Keratinocyte (primary cell): ENCODE results near the gene ORMDL2. TPM values are rescaled to one million over a fixed set of nuclear protein-coding genes. Genes with fewer than 3 reads are reported as not detected.
"Not testable (repeated sequence)": the region's sequence is repeated elsewhere in the genome, so short reads cannot be mapped to it uniquely, and the experiment has no call there.

ENCODE experiments used
- DNase-seq: peaks from one replicate; pipeline ENCODE4 v3.0.0-alpha.2; 2011; ENCODE audit warnings: low read depth, missing footprints, low spot score
- FAIRE-seq: peaks from 2 replicates; lab custom pipeline; 2011; peaks lifted over from hg19 to GRCh38; lab: Jason Lieb, UNC
- H2AFZ ChIP-seq: 2 replicates; pipeline ENCODE4 v1.6.0; 2012; ENCODE audit warnings: low read length, control low read depth, inconsistent platforms; ENCODE audit not compliant: control insufficient read depth
- H3K27ac ChIP-seq: 2 replicates; pipeline ENCODE4 v1.5.1; 2011; ENCODE audit warnings: low read length; ENCODE audit not compliant: control insufficient read depth, insufficient read depth
- H3K27me3 ChIP-seq: 3 replicates; pipeline ENCODE4 v1.6.0; 2011; ENCODE audit warnings: low read length; ENCODE audit not compliant: control insufficient read depth, insufficient read depth; ENCODE audit errors: extremely low read depth
- H3K36me3 ChIP-seq, 2 experiments: 2 replicates in 1 of 2; 3 replicates in 1 of 2; pipeline ENCODE4 v1.5.1; 2011; ENCODE audit warnings: low read length in 2 of 2, mild to moderate bottlenecking in 1 of 2; ENCODE audit not compliant: control insufficient read depth in 2 of 2, insufficient read depth in 2 of 2; ENCODE audit errors: extremely low read depth in 1 of 2
- H3K4me1 ChIP-seq: 3 replicates; pipeline ENCODE4 v1.5.1; 2011; ENCODE audit warnings: low read length; ENCODE audit not compliant: control insufficient read depth, insufficient read depth; ENCODE audit errors: extremely low read depth
- H3K4me2 ChIP-seq: 3 replicates; pipeline ENCODE4 v1.6.0; 2011; ENCODE audit warnings: low read depth, low read length; ENCODE audit not compliant: control insufficient read depth, insufficient read depth; ENCODE audit errors: extremely low read depth
- H3K4me3 ChIP-seq, 3 experiments: fragments of 200-600 bp in 1 of 3; sonication (generic) in 1 of 3; 2 replicates in 2 of 3; 3 replicates in 1 of 3; pipeline ENCODE4 v1.5.1; 2011 to 2016; ENCODE audit warnings: low read length in 3 of 3, mild to moderate bottlenecking in 3 of 3, control low read depth in 2 of 3, inconsistent platforms in 1 of 3, low read depth in 1 of 3, mixed read lengths in 1 of 3, mixed run types in 1 of 3, moderate library complexity in 1 of 3; ENCODE audit not compliant: control insufficient read depth in 2 of 3, insufficient read depth in 2 of 3; ENCODE audit errors: extremely low read depth in 1 of 3
- H3K79me2 ChIP-seq: 2 replicates; pipeline ENCODE4 v1.6.0; 2012; ENCODE audit warnings: low read length; ENCODE audit not compliant: control insufficient read depth, insufficient read depth
- H3K9ac ChIP-seq: 3 replicates; pipeline ENCODE4 v1.6.0; 2011; ENCODE audit warnings: low read length; ENCODE audit not compliant: control insufficient read depth, insufficient read depth; ENCODE audit errors: extremely low read depth
- H3K9me1 ChIP-seq: 3 replicates; pipeline ENCODE4 v1.6.0; 2011; ENCODE audit warnings: low read length; ENCODE audit not compliant: control insufficient read depth, insufficient read depth; ENCODE audit errors: extremely low read depth
- H3K9me3 ChIP-seq: 2 replicates; pipeline ENCODE4 v1.5.1; 2012; ENCODE audit warnings: low read depth, low read length; ENCODE audit not compliant: control insufficient read depth
- H4K20me1 ChIP-seq: 3 replicates; pipeline ENCODE4 v1.6.0; 2011; ENCODE audit warnings: low read length; ENCODE audit not compliant: control insufficient read depth, insufficient read depth; ENCODE audit errors: extremely low read depth
- EZH2 ChIP-seq: IDR thresholded peaks from one replicate; pipeline ENCODE4 v1.6.1; 2012; ENCODE audit warnings: inconsistent platforms, mild to moderate bottlenecking, low read length, moderate library complexity
- dilution Hi-C: fragments of 300-500 bp; cut with MboI; formaldehyde crosslinking; loops from one replicate; pipeline ENCODE4 v1.7.0; 2020; ENCODE audit warnings: low sequenced_read_pairs; ENCODE audit not compliant: extremely low pct_ligation_motif_present
- polyA plus RNA-seq, 5 experiments: library from polyadenylated mRNA; depleted of rRNA in 3 of 5; stranded (reverse) in 3 of 5; stranded (forward) in 1 of 5; unstranded in 1 of 5; fragments of >200 nt; gene quantifications; 1 replicate in 1 of 5; 2 replicates in 3 of 5; 3 replicates in 1 of 5; pipeline versions ENCODE4 v1.2.1 to v1.2.3, GENCODE V29; 2011 to 2012; ENCODE audit warnings: missing spikeins in 2 of 5, low read depth in 1 of 5, low replicate concordance in 1 of 5
- TF ChIP-seq, protein P1 (sequence below), 3 experiments: IDR thresholded peaks in 1 of 3; conservative IDR thresholded peaks in 1 of 3; optimal IDR thresholded peaks in 1 of 3; 2 replicates in 2 of 3; 3 replicates in 1 of 3; pipeline versions ENCODE3 to v1.5.1; 2011; ENCODE audit warnings: low read length in 3 of 3, mild to moderate bottlenecking in 3 of 3, moderate library complexity in 2 of 3, control low read depth in 1 of 3, inconsistent platforms in 1 of 3; ENCODE audit not compliant: insufficient read depth in 2 of 3; ENCODE audit errors: extremely low read depth in 1 of 3

The ORMDL2 gene
- polyA plus RNA-seq, 1 donor (not counting 4 experiments of a cell fraction or from before 2014, with no cell fraction given): 129 TPM

DNA sequence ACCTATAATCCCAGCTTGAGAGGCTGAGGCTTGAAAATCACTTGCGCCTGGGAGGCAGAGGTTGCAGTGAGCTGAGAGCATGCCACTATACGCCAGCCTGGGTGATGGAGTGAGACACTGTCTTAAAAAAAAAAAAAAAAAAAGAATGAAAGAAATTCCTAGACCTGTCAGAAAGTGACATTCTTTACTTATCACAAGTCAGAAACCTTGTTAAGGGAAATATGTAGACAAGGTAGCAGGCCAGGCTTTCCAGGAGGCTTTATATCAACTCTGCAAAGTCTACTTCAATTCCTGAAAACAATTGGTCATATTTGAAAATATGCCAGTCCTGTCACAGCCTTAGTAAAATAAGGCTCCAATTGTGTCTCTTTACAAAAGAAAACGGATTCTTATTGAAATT, 44.0 kb downstream of the ORMDL2 start:
- H3K36me3 ChIP-seq: no peaks in the 10 kb centered on the region
- dilution Hi-C loops: no loop called here
- no peak for FAIRE-seq

DNA sequence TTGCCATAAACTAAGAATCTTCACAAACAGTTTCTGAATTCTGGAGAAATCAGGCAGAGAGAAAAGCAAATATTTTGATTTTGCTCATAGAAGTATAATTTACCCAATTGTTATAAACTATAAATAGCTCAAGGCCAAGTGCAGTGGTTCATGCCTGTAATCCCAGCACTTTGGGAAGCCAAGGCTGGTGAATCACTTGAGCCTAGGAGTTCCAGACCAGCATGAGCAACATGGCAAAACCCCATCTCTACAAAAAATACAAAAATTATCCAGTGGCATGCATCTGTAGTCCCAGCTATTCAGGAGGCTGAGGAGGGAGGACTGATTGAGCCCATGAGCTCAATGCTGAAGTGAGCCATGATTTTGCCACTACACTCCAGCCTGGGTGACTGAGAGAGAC, 44.4 kb downstream of the ORMDL2 start:
- Histone ChIP-seq H3K4me1 (no peaks in the 10 kb centered on the region), H3K27me3 (no peaks in the 10 kb centered on the region), H3K27ac (no peak overlapping the region), H3K9me1 (no peaks in the 10 kb centered on the region), H3K4me2 (no peak overlapping the region), H3K4me3 (no peak overlapping the region), H2AFZ (no peak overlapping the region), H3K79me2 (no peaks in the 10 kb centered on the region), H3K9ac (no peak overlapping the region), H4K20me1 (no peaks in the 10 kb centered on the region), H3K36me3 (no peaks in the 10 kb centered on the region), H3K9me3 (peaks cover 3% of the 10 kb centered on the region)
- FAIRE-seq: no peak
- DNase-seq: no peak
- dilution Hi-C loops: no loop called here
- TF ChIP-seq, protein P1, sequence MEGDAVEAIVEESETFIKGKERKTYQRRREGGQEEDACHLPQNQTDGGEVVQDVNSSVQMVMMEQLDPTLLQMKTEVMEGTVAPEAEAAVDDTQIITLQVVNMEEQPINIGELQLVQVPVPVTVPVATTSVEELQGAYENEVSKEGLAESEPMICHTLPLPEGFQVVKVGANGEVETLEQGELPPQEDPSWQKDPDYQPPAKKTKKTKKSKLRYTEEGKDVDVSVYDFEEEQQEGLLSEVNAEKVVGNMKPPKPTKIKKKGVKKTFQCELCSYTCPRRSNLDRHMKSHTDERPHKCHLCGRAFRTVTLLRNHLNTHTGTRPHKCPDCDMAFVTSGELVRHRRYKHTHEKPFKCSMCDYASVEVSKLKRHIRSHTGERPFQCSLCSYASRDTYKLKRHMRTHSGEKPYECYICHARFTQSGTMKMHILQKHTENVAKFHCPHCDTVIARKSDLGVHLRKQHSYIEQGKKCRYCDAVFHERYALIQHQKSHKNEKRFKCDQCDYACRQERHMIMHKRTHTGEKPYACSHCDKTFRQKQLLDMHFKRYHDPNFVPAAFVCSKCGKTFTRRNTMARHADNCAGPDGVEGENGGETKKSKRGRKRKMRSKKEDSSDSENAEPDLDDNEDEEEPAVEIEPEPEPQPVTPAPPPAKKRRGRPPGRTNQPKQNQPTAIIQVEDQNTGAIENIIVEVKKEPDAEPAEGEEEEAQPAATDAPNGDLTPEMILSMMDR (optimal IDR thresholded peaks at IDR 0.05 in 1 of 3, IDR thresholded peaks at IDR 0.05 in 1 of 3, conservative IDR thresholded peaks at IDR 0.05 in 1 of 3; ENCODE audit: extremely low read depth in 1 of 3, insufficient read depth in 2 of 3, low read length in 3 of 3): no peak
- TF ChIP-seq EZH2: no peak

More for the DNA sequence above, 44.0 kb downstream of the ORMDL2 start:
- no peak overlapping the region for H2AFZ ChIP-seq
- no peak for DNase-seq
- H3K9me3 ChIP-seq: peaks cover 3% of the 10 kb centered on the region
- no peaks in the 10 kb centered on the region for H3K9me1 ChIP-seq
- no peaks in the 10 kb centered on the region for H3K79me2 ChIP-seq
- H4K20me1 ChIP-seq: no peaks in the 10 kb centered on the region
- H3K4me3 ChIP-seq: no peak overlapping the region
- H3K9ac ChIP-seq: no peak overlapping the region
- no peak overlapping the region for H3K27ac ChIP-seq
- no peaks in the 10 kb centered on the region for H3K4me1 ChIP-seq
- TF ChIP-seq EZH2: no peak
- TF ChIP-seq, protein P1 (optimal IDR thresholded peaks at IDR 0.05 in 1 of 3, IDR thresholded peaks at IDR 0.05 in 1 of 3, conservative IDR thresholded peaks at IDR 0.05 in 1 of 3; ENCODE audit: extremely low read depth in 1 of 3, insufficient read depth in 2 of 3, low read length in 3 of 3): no peak
- H3K4me2 ChIP-seq: no peak overlapping the region
- no peaks in the 10 kb centered on the region for H3K27me3 ChIP-seq

DNA sequence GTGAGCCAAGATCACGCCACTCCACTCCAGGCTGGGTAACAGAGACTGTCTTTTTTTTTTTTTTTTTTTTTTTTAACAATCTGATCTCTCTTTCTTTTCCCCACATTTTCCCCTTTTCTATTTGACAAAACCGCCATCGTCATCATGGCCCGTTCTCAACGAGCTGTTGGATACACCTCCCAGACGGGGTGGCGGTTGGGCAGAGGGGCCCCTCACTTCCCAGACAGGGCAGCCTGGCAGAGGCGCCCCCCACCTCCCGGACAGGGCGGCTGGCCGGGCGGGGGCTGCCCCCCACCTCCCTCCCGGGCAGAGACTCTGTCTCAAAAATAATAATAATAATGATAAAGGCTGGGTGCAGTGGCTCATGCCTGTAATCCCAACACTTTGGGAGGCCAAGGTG, 45.1 kb downstream of the ORMDL2 start:
- dilution Hi-C loops, H3K9ac ChIP-seq, H3K36me3 ChIP-seq, H3K4me3 ChIP-seq, H3K79me2 ChIP-seq, H3K9me1 ChIP-seq, H3K9me3 ChIP-seq, FAIRE-seq, H3K4me2 ChIP-seq, H3K27ac ChIP-seq, H2AFZ ChIP-seq, DNase-seq, H3K4me1 ChIP-seq, H3K27me3 ChIP-seq, H4K20me1 ChIP-seq: not testable (repeated sequence)
